Effector memory CD8-positive, alpha-beta T cell (primary cell): Measurements from ENCODE around the gene APOE.
A peak's percentile ranks its signal among the peaks of the same experiment; 100 is the strongest.
"Not testable (repeated sequence)": the region's sequence is repeated elsewhere in the genome, so short reads cannot be mapped to it uniquely, and the experiment has no call there.

ENCODE experiments used
- ATAC-seq: fragments of 150-1000 bp; cut with Tn5 transposase; replicated peaks from 2 replicates; pipeline ENCODE4 v1.10.0; 2021; ENCODE audit warnings: mild to moderate bottlenecking, moderate library complexity
- DNase-seq, 3 experiments: peaks; one replicate each; pipeline ENCODE4 v3.0.0; 2021
- H3K27ac Mint-ChIP-seq, 2 donors: one replicate each; pipeline ENCODE4 v1.8.0; 2022; ENCODE audit warnings: mild to moderate bottlenecking in 2 of 2, mixed read lengths in 2 of 2, moderate library complexity in 2 of 2
- H3K27me3 Mint-ChIP-seq, 2 donors: one replicate each; pipeline ENCODE4 v1.8.0; 2022; ENCODE audit warnings: mixed read lengths in 2 of 2
- H3K36me3 Mint-ChIP-seq: one replicate; pipeline ENCODE4 v1.8.0; 2022; ENCODE audit warnings: mild to moderate bottlenecking, moderate library complexity, mixed read lengths; ENCODE audit not compliant: insufficient read depth
- H3K4me1 Mint-ChIP-seq, 2 donors: one replicate each; pipeline ENCODE4 v1.8.0; 2022; ENCODE audit warnings: low read depth in 2 of 2, mixed read lengths in 2 of 2
- H3K4me3 Mint-ChIP-seq, 2 donors: one replicate each; pipeline ENCODE4 v1.8.0; 2022; ENCODE audit warnings: mild to moderate bottlenecking in 2 of 2, mixed read lengths in 2 of 2, moderate library complexity in 2 of 2
- H3K9me3 Mint-ChIP-seq, 2 donors: one replicate each; pipeline ENCODE4 v1.8.0; 2022; ENCODE audit warnings: mixed read lengths in 2 of 2

The APOE gene

DNA sequence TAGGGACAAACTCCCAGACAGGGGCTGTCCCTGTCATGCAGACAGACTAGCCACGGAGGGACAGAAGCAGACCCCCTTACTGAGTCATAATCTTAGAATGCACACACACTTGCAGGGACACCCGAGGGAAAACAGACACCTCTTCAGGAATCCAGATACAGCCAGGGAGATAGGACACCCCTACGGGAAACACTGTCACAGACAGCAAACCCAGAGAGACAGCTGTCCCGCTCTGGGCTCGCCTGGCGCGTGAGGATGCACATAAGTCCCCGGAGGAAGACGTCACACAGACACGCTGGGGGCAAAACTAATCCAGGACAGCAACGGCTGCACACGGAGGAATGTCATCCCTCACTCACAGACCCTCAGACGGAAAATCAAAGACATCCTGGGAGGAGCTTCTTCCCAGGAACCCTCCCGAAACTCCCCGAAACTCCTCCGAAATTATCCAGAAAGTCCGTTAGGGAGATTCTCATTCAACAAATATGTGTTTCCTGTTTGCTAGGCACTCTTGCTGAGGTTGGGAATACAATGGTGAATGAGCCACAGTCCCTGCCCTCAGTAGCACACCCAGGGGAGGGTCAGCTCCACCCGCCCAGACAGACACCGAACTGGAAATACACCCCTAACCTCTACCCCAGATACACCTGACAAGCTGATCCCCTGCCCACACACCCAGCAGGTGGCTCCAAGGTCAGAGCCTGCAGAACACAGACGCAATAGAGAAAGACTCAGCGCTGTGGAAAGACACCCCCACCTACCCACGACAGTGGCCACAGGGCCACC, 29.7 kb upstream of the APOE start:
- no peaks in the 10 kb centered on the region for H3K9me3 Mint-ChIP-seq
- peaks cover 0 to 11% of the 10 kb centered on the region in 2 donors for H3K4me1 Mint-ChIP-seq
- peak overlapping the region in 1 of 2 donors; percentile 39 for H3K27ac Mint-ChIP-seq
- no peak overlapping the region for H3K4me3 Mint-ChIP-seq
- H3K36me3 Mint-ChIP-seq: peaks cover 6% of the 10 kb centered on the region
- peaks cover 34 to 37% of the 10 kb centered on the region in 2 donors for H3K27me3 Mint-ChIP-seq
- no peak for DNase-seq
- ATAC-seq: no peak

- H3K9me3 Mint-ChIP-seq: no peaks in the 10 kb centered on the region
- H3K36me3 Mint-ChIP-seq: peaks cover 4% of the 10 kb centered on the region
- H3K27me3 Mint-ChIP-seq: peaks cover 43 to 46% of the 10 kb centered on the region in 2 donors
- DNase-seq (peak in 2 of 3 experiments; percentile 8 to 9), ATAC-seq (peak; percentile 88)
- peak overlapping the region in 1 of 2 donors; percentile 50 for H3K4me3 Mint-ChIP-seq
- H3K4me1 Mint-ChIP-seq: peaks cover 0 to 11% of the 10 kb centered on the region in 2 donors
- H3K27ac Mint-ChIP-seq: peak overlapping the region; percentile 10 to 39
These were observed 28.6 kb upstream of the APOE start for GRCh38 chr19:44876930-44877535.

DNA sequence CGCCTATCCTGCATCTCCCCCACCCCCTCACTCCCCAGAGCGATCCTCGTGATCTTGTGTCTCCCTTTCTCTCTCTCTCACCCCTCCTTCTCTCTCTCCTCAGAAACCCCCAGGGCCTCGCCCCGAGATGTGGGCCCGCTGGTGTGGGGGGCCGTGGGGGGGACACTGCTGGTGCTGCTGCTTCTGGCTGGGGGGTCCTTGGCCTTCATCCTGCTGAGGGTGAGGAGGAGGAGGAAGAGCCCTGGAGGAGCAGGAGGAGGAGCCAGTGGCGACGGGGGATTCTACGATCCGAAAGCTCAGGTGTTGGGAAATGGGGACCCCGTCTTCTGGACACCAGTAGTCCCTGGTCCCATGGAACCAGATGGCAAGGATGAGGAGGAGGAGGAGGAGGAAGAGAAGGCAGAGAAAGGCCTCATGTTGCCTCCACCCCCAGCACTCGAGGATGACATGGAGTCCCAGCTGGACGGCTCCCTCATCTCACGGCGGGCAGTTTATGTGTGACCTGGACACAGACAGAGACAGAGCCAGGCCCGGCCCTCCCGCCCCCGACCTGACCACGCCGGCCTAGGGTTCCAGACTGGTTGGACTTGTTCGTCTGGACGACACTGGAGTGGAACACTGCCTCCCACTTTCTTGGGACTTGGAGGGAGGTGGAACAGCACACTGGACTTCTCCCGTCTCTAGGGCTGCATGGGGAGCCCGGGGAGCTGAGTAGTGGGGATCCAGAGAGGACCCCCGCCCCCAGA, 27.3 kb upstream of the APOE start:
- Mint-ChIP-seq H3K4me3 (no peak overlapping the region), H3K4me1 (peaks cover 0 to 11% of the 10 kb centered on the region in 2 donors), H3K36me3 (peaks cover 3% of the 10 kb centered on the region), H3K9me3 (no peaks in the 10 kb centered on the region), H3K27ac (peak overlapping the region in 1 of 2 donors; percentile 20), H3K27me3 (peaks cover 37 to 48% of the 10 kb centered on the region in 2 donors)
- DNase-seq: no peak
- no peak for ATAC-seq

GRCh38 chr19:44879309-44880065, 26.1 kb upstream of the APOE start:
- Mint-ChIP-seq H3K9me3 (no peaks in the 10 kb centered on the region), H3K36me3 (peaks cover 3% of the 10 kb centered on the region), H3K27me3 (peaks cover 37 to 41% of the 10 kb centered on the region in 2 donors), H3K4me3 (no peak overlapping the region), H3K27ac (no peak overlapping the region), H3K4me1 (peaks cover 0 to 11% of the 10 kb centered on the region in 2 donors)
- ATAC-seq (no peak), DNase-seq (no peak)

- DNase-seq: no peak
- H3K9me3 Mint-ChIP-seq: no peaks in the 10 kb centered on the region
- H3K27ac Mint-ChIP-seq: no peak overlapping the region
- peaks cover 0 to 5% of the 10 kb centered on the region in 2 donors for H3K4me1 Mint-ChIP-seq
- no peak overlapping the region for H3K4me3 Mint-ChIP-seq
- peaks cover 27 to 30% of the 10 kb centered on the region in 2 donors for H3K27me3 Mint-ChIP-seq
- ATAC-seq: no peak
- no peaks in the 10 kb centered on the region for H3K36me3 Mint-ChIP-seq
These were observed 23.5 kb upstream of the APOE start for GRCh38 chr19:44882063-44882462.

DNA sequence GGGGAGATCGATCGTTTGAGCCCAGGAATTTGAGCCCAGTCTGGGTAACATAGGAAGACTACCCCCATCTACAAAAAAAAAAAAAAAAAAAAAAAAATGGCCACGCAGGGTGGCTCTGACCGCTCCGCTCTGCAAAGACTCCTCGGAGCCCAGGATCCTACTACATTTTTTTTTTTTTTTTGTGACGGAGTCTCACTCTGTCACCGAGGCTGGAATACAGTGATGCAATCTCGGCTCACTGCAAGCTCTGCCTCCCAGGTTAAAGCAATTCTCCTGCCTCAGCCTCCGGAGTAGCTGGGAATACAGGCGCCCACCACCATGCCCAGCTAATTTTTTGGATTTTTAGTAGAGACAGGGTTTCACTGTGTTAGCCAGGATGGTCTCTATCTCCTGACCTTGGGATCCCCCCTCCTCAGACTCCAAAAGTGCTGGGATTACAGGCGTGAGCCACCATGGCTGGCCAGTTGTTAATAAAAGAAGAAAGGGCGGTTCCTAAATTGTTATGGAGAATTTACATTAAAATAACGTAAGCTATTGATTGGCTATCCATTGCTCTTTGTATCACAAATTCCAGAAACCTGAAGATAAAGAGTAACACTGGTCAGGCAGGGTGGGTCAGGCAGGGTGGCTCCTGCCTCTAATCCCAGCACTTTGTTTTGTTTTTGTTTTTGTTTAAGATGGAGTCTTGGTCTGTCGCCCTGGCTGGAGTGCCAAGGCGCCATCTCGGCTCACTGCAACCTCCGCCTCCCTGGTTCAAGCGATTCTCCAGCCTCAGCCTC, 22.8 kb upstream of the APOE start:
- H3K27me3 Mint-ChIP-seq: peaks cover 27 to 30% of the 10 kb centered on the region in 2 donors
- not testable (repeated sequence) for H3K27ac Mint-ChIP-seq, DNase-seq, H3K4me3 Mint-ChIP-seq, H3K4me1 Mint-ChIP-seq, H3K36me3 Mint-ChIP-seq, ATAC-seq, H3K9me3 Mint-ChIP-seq

- peaks cover 0 to 2% of the 10 kb centered on the region in 2 donors for H3K4me1 Mint-ChIP-seq
- DNase-seq (no peak), ATAC-seq (no peak)
- no peak overlapping the region for H3K4me3 Mint-ChIP-seq
- no peak overlapping the region for H3K27ac Mint-ChIP-seq
- no peaks in the 10 kb centered on the region for H3K36me3 Mint-ChIP-seq
- peaks cover 25 to 27% of the 10 kb centered on the region in 2 donors for H3K27me3 Mint-ChIP-seq
- H3K9me3 Mint-ChIP-seq: no peaks in the 10 kb centered on the region
These were observed 21.7 kb upstream of the APOE start for GRCh38 chr19:44883922-44884321.

- peaks cover 19 to 25% of the 10 kb centered on the region in 2 donors for H3K27me3 Mint-ChIP-seq
- H3K4me3 Mint-ChIP-seq: no peak overlapping the region
- no peak for ATAC-seq
These were observed 21.0 kb upstream of the APOE start for GRCh38 chr19:44884566-44884965.

DNA sequence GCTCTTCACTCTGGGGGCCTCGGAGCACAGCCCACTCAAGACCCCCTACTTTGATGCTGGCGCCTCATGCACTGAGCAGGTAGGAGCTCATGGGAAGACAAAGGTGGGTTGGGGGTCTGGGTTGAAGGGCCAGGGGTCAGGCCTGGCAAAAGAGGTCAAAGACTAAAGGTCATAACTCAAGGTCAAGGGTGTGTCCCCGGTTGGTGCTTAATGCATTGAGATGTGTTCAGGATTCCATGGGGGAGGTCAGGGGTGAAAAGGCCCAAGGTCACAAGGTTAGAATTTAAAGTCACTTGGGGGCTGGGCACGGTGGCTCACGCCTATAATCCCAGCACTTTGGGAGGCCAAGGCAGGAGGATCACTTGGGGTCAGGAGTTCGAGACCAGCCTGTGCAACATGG, 19.5 kb upstream of the APOE start:
- ATAC-seq (no peak), DNase-seq (no peak)
- Mint-ChIP-seq H3K27ac (peak overlapping the region in 1 of 2 donors; percentile 29), H3K36me3 (peaks cover 12% of the 10 kb centered on the region), H3K9me3 (no peaks in the 10 kb centered on the region), H3K27me3 (peaks cover 12 to 19% of the 10 kb centered on the region in 2 donors), H3K4me3 (no peak overlapping the region), H3K4me1 (peaks cover 5 to 7% of the 10 kb centered on the region in 2 donors)

More at GRCh38 chr19:44884566-44884965, 21.0 kb upstream of the APOE start:
- DNase-seq: no peak
- Mint-ChIP-seq H3K9me3 (no peaks in the 10 kb centered on the region), H3K4me1 (peaks cover 0 to 4% of the 10 kb centered on the region in 2 donors), H3K36me3 (no peaks in the 10 kb centered on the region), H3K27ac (no peak overlapping the region)

DNA sequence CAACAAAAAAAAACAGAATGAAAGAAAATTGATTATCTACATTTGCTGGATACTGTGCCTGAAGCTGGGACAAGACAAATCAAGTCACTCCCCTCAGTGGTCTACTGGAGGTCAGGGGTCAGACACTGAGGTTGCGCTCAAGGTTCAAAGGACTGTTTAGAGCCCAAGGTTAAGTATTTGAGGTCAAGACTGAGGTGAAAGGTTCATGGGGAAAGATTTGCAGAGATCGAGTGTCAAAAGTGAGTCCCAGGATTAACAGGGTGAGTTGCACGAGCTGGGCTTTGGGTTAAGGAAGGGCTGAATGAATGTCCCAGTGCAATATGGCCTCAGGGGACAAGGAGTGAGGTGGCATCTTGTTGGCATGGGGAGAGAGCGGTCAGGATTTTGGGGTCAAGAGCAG, 17.9 kb upstream of the APOE start:
- ATAC-seq: no peak
- H3K9me3 Mint-ChIP-seq: no peaks in the 10 kb centered on the region
- H3K27me3 Mint-ChIP-seq: peaks cover 0 to 7% of the 10 kb centered on the region in 2 donors
- H3K4me1 Mint-ChIP-seq: peaks cover 15 to 18% of the 10 kb centered on the region in 2 donors
- DNase-seq: no peak
- no peak overlapping the region for H3K4me3 Mint-ChIP-seq
- peaks cover 14% of the 10 kb centered on the region for H3K36me3 Mint-ChIP-seq
- no peak overlapping the region for H3K27ac Mint-ChIP-seq

- H3K36me3 Mint-ChIP-seq: peaks cover 18% of the 10 kb centered on the region
- H3K4me3 Mint-ChIP-seq, DNase-seq, H3K9me3 Mint-ChIP-seq, H3K27me3 Mint-ChIP-seq, ATAC-seq, H3K27ac Mint-ChIP-seq: not testable (repeated sequence)
- peaks cover 18 to 22% of the 10 kb centered on the region in 2 donors for H3K4me1 Mint-ChIP-seq
These were observed 17.3 kb upstream of the APOE start for GRCh38 chr19:44888335-44888734.

DNA sequence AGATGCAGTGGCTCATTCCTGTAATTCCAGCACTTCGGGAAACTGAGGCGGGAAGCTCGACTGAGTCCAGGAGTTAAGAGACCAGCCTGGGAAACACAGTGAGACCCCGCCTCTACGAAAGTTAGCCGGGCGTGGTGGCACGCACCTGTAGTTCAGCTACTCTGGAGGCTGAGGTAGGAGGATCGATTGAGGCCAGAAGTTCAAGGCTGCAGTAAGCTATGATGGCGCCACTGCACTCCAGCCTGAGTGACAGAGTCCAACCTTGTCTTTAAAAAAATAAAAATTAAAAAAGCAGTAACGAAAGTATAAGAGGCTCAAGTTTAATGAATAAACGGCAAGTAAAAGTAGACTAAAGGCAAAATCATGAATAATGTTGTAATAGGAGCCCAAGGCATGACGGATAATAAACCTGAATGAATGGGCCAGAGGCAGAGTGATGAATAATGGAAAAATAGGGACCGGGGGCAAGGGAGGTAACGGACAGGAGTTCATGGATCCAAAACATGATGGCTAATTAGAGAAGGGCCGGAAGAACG, 15.7 kb upstream of the APOE start:
- Mint-ChIP-seq H3K4me1 (peaks cover 22 to 26% of the 10 kb centered on the region in 2 donors), H3K9me3 (no peaks in the 10 kb centered on the region), H3K27ac (peak overlapping the region; percentile 89 to 94), H3K4me3 (peak overlapping the region; percentile 72 to 86), H3K27me3 (no peaks in the 10 kb centered on the region), H3K36me3 (peaks cover 25% of the 10 kb centered on the region)
- no peak for DNase-seq
- no peak for ATAC-seq
